22Rv1 (cell line): ENCODE measurements around the gene RAD51B.

Experiments used
- CTCF ChIP-seq: fragments of 450-650 bp; IDR thresholded peaks from 2 replicates; pipeline ENCODE4 v1.5.1; 2017; ENCODE audit warnings: mild to moderate bottlenecking
- ZFX ChIP-seq: fragments of 450-650 bp; IDR thresholded peaks from 2 replicates; pipeline ENCODE4 v1.6.1; 2017; ENCODE audit warnings: antibody characterized with exemption, borderline replicate concordance

DNA sequence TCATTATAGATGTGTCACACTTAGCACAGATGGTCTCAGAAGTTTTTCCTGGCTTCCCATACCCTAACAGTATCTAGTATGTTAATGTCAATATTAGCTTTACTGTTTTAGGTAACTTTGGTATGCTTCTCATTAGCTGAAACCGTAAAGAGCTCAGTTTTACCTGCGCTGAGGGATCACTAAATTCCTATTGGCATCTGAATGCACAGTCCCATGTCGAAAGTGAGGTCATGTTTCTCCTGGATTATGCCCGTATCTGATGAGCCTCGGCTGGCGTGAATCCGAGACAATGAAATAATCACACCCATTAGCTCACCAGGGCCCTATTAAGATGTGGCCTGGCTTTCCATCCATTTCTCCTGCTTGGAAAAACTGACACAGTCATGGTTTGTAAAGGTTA lies 555.1 kb downstream of the RAD51B start:
- TF ChIP-seq CTCF = no peak
- TF ChIP-seq ZFX = no peak
